Stimulated activated CD8-positive, alpha-beta memory T cell treated with anti-CD3 and anti-CD28 coated beads, Interleukin-2, amount 100 ng/mL, for 1 hour (primary cell): ENCODE data around the gene PHF8.

Source experiments
- DNase-seq, 2 donors: peaks; one replicate each; pipeline ENCODE4 v3.0.0-alpha.2; 2020; ENCODE audit warnings: low read depth in 2 of 2

PHF8 gene

DNA sequence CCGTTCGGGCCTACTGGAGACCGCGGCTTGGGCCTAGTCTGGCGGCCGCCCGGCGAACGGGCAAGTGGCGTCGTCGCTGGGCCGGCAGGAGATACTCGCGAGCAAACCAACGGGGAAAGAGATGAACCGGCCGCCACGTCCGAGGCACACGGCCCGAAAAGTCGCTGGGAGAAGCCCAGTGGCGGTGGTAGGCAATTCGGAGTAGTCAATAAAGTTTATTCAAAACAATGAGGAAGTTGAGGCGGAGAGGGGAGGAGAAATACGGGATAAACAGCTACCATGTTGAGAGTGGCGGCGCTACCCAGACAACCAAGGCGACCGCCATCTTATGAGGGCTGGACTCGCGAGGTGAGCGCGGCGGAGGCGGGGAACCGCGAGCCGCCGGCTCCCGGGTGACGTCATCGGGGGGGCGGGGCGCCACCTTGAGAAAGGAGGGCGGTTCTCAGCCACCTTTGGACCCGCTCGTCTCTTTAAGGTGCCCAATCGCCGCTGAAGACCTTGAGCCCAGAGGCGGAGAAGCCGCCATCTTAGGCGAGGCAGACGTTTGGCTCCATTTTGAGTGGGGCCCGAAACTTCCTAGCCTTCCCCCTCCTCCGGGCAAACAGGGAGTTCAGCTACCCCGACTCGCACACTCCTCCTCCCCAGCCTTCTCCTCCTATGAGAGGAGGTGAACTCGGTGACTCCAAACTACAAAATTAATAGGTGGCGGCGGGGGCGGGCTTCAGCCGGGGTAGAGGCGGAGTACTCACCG is at the start of gene PHF8:
Gene PHF8, minus strand, starts transcription at position 348 of the 751 bp plus-strand sequence. CDS start 1,745 bp downstream, outside the sequence.
- DNase-seq = peak; percentile 86 to 90

DNA sequence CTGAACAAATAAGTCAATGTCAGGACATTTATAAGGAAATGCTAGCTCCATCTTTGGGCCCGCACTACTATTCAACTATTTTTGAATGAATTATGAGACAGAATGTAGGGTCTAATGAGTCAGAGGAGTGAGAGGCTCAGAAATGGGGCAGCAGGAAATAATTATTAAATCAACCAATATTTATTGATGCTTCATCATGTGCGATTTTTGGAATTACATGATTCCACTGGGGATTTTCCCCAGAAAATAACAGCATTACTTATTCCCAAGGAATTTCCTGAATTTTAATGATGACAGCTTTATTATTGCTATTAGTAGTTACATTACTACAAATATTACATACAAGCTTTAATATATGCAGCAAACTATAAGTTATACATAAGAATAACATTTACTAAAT is 49.3 kb upstream of the PHF8 start:
- DNase-seq = no peak

DNA sequence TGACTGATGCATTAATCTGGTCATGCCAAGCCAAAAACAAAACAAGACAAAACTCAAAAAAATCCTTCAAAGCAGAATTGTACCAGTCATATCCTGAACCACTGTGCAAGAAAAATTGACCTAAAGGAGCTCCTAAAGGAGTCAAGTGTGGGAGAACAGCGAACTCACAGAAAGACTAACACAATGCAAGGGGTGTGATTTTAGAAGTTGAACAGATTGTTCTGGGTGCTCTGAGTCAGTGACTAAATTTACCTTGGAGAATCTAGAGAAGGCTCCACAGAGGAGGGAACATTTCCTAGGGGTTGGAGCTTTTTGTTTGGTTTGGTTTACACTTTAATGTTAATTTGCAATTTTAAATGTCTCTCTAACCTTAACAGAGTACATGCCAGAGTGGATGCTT is 48.9 kb upstream of the PHF8 start:
- DNase-seq = no peak

DNA sequence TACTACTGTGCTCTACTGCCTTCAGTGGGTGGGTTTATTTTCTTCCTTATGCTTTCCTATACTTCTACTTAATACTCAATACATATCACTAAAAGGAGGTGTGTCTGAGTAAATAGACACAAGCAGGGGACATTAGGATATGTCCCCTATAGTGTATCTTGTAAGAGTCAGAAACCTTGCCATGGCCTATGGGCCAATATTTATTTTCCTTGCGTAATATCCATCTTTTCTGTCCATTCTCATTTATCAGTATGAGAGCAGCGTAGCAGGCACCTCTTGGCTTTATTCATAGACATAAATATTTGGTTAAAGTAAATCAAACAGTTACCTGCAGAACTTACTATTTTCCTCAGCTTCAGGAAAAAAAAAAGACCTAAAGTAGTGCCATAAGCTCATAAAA is 46.6 kb upstream of the PHF8 start:
- DNase-seq = no peak

DNA sequence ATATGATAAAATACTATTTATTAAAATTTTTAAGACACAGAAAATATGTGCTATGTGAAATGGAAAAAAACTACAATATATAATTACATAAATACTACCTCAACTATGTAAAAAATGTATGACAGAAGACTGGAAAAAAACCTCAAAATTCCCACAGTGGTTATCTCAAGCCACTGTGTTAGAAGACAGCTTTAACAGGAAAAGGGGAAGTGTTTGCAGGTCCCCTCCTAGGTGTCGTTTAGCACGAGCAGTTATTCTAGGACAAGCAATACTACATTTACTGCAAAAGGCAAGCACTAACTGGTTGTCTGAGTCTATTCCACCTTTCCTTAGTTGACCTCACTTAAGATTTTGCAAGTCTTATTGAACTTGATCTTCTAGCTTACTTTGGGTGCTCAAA is 44.9 kb upstream of the PHF8 start:
- DNase-seq = no peak

DNA sequence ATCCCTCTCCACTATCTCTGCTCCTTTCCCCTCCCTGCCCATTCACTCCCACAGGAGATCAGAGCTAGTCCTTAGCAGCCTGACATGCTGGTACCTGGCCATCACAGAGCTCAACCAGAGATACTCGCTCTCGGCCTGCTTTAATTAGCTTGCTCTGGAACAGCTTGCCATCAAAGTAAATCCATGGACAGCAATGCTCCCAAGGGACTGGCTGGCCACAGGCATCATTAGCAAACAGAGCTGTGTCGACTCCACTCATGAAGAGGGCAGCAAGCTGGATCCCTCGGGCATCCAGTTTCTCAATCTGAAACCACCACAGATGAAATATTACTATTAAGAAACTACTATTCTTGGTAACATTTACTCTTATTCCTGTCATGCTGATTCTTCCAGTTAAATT is 43.4 kb upstream of the PHF8 start:
- no peak for DNase-seq

DNA sequence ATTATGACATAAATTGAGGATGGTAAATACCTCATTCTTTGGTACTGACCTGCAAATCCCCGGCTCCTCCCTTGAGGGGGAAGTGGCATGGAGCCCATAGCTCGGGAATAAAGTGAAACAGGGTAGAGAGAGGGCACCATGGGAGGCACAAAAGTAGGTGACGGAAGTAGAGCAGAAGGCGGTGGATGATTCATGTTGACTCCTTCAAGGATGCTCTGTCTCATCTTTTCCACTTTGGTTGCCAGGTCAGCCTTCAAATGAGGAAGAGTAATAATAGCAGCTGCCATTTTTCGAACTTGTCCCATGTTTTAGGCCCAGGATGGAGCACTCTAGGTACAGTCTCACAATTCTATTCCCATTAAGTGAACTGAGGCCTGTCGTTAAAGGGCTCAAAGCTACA is 41.4 kb upstream of the PHF8 start:
- DNase-seq = no peak

DNA sequence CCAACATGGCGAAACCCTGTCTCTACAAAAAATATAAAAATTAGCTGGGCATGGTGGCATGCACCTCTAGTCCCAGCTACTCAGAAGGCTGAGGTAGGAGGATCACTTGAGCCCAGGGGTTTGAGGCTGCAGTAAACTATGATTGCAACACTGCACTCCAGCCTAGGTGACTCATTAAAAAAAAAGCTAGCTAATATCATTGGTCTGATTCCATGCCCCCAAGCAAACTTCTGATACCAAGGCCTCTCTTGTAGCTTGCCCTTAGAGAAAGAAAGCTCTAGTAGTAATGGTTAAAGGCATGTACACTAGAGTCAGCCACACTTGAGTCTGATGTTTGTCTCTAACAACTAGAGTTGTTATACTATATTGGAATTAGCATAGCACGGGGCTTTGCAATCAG is 32.6 kb upstream of the PHF8 start:
- no peak for DNase-seq

DNA sequence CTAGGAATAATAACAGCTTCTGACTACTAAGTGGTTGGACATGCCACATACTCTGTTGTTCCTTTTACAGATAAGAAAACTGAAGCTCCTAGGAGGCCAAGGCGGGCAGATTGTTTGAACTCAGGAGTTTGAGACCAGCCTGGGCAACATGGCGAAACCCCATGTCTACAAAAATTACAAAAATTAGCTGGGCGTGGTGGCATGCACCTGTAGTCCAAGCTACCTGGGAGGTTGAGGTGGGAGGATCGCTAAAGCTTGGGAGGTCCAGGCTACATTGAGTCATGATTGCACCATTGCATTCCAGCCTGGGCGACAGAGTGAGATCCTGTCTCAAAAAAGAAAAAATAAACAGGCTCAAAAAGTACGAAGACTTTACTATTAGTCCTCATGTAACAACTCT is 30.6 kb upstream of the PHF8 start:
- DNase-seq = no peak

DNA sequence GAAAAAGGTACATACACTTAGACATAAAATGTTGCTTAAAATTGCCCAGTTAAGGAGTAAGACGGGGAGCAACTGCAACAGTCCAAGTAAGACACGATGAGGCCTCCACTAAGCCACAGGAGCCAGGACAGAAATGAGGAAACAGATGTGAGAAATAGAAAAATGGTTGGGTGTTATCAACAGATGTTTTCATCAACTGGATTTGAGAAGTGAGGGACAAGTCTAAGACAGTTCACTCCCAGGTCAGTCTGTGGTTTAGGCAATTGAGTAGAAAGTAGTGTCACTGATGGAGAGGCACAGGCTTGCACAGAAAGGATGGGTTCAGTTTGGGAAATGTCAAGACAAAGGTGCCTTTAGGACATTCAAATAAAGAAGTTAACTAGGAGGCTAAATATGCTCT is 23.5 kb upstream of the PHF8 start:
- no peak for DNase-seq

DNA sequence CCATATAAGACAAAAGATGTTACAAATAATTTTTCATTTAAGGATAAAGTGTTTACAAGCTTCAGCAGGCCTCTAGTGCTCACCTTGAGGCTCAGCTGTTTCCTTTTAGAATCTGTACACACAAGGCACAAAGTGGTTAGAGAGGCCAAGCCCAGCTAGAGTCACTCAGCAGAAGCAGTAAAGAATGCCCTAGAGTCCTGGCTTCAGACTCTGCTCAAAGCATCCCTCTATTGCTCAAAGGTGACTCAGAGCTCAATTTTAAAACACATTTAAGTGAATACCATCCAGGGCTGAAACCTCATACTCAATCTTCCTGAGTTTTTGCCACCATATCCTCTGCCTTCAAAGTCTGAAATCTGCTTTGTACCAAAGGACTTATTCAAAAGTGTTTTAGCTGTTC is 22.6 kb upstream of the PHF8 start:
- DNase-seq = no peak

DNA sequence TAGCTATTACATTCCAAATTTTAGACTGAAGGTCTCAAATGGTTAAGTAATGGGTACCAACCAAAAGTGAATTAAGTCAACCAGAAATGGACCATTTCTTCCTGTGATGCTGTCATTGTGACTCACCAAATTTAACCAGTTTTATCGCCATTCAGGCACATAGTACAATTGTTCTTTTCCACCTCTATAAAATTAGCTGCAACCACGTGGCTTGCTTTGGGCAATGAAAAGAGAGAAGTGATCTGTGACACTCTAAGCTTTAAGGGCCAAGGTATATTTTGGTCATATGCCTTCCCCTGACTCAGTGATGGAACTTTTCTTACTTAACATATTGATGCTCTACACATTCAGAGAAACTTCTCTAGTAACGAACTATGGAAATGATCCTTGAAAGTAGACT is 20.3 kb upstream of the PHF8 start:
- no peak for DNase-seq

DNA sequence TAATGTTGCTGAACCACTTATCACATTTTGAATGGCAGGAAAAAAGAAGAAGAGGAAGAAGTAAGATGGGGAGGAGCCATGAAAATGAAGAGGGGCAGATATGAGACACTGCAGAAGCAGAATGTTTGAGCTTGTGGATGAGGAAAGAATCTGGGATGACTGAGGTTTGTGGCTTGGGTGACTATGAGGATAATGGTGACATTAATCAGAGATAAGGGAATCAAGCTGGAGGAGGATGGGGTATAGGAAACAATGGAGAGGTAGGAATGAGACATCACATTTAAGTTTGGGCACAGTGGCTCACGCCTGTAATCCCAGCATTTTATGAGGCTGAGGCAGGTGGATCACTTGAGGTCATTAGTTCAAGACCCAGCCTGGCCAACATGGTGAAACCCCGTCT is 19.1 kb upstream of the PHF8 start:
- no peak for DNase-seq

DNA sequence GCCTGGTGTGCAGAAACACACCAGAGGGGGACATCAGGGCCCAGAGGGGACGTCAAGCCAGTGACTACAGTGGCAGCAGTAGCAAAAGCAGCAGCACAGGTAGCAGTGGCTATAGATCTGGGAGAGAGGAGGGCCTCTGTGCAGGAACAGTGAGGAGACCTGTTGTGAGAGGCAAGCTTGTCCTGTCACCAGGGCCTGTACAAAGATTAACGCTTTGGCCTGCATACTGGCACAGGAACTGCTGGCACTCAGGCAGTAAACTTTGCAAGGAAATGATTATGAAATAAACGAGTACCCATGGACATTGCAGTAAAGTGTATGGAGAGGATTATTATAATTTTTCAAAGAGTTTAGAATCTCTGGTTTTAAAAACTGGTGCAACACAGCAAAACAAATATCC is 5.5 kb upstream of the PHF8 start:
- no peak for DNase-seq

DNA sequence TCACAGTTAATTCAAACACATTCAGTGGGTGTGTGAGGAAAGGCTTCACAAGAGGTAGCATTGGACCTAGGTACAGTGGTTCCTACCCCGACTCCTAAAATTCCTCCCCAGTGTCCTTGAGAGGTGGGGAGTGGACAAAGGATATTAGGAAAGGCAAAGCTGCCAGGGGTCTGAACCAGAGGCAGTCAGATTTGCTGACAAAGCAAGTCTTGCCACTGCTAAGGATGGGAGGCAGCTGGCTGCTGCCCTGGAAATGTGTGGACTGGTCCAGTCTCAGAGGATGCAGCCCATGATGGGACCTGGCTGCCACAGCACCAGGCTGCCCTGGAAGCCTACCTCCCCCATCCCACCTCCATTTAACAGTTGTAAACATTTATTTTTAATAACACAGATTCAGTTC is 4.1 kb upstream of the PHF8 start:
- DNase-seq = no peak

DNA sequence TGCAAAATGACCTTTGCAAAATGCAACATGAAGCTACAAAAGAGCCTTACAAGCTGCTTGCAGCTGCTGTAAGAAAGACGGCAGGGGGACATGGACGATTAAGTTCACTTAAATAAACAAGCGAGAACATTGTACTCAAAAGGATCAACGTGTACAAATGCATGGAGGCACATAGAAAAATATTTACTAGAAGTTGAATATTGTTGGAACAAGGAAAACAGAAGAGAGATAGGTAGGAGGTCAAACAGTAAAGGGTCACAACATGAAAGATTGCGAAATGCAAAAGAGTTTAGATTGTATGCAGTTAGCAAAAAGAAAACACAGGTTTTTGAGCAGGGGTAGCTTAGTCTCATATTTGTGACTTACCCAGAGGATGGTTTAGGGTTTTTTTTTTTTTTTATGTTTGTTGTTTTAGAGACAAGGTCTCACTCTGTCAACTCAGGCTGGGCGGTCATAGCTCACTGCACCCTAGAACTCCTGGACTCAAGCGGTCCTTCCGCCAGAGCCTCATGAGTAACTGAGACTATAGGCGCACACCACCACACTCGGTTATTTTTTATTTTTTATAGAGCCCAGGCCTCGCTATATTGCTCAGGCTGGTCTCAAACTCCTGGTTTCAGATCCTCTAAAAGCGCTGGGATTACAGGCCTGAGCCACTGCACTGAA is 1.4 kb upstream of the PHF8 start:
- DNase-seq = no peak

DNA sequence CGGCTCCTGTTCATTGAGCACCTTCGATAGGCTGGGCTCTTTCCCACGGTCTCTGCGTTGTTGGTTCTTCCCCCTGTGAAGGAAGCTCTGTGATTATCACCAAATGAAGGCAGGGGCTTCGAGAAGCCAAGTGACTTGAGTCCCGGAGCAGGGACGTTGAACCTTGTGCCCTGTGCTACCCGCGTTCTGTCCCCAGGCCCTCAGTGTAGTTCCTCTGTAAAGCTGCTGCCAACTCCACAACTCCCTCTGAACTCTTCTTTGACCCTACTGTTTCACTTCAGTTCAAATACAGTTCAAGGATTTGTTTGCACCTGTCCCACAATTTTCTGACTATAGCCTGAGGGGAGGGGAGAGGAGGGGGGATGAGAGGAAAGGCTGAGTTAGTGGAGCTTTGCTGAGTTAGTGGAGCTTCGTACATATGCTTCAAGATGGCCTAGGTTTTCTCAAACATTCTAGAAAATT is 635 bp upstream of the PHF8 start:
- DNase-seq = no peak

DNA sequence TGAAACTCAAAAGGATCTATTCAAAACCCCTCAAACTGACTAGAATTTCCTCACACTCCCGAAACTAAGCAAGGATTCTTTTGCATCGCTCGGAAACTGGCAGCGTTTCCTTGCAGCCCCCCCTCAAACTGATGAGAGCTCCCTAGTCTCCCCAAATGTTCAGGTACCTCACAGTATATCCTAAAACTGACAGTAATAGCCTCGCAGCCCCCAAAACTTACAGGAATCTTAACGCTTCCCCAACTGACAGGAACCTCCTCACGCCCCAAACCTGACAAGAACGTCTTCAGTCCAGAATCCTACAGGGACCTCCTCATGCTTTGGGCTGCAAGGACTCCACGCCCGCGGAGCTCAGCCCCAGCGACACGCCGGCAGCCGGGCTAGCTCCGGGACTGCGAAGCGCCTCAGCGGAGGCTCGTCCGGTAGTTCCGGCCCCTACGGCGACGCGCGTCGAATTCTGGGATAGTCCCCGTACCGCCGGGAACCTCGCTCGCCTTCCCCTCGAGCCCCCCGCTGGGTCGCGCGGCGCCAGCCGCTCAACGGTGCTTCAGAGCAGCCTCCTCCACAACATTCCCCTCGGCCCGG is 640 bp downstream of the PHF8 start:
- DNase-seq = peak in 1 of 2 donors; percentile 19

DNA sequence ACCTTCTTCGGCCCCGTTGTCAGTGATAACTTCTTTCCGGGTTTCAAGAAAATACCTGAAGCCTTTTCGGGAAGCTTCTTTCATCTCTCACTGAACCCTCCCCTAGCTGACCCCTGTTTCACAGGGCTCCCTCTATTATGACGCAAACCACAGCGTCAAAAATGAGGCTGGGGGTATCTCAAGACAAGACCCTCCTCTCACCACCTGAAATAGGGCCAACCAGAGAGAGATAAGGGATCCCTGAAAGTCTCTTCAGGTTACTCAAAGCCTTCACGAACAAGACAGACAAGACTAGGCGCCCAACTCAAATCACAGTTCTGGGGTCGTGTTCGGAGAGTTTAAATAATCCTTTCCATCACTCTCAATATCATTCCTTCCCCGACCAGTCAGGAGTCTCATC is 1.2 kb downstream of the PHF8 start:
- DNase-seq = no peak

DNA sequence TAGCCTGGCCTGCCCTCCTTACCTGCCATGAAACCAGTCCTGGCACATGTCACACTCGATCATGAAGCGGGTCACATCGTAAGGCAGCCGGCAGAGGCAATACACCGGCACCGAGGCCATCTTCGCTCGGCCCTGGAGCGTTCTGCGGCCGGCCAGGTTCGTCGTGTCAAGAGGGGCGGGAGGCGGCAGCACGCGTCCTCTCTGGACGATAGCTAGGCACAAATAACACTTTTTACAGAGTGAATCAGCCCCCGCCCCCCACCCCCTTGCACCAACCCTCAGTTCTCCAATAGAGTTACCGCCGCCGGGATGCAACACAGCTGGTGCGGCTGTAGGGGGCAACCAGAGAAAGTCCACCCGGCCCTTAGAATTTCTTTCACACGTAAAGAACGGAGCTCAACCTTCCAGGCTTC is 1.7 kb downstream of the PHF8 start:
- DNase-seq = peak; percentile 6 to 9

DNA sequence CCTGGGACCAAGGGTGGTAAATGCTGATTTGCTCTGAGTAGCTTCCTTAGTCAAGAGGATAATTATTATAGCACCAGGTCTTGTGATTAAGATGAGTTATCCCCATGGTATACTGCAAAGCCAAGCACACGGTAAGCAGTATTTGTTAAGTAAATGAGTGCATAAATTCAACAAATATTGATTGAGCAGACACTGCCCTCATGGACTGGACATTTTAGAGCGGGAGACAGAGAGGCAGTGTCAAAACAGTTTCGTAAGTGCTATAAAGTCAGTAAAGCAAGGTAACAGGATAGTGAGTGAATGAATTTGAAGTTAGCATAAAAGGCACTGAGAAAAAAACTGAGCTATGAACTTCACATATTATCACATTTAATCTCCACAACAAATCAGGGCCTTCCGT is 13.9 kb downstream of the PHF8 start:
- DNase-seq = no peak

DNA sequence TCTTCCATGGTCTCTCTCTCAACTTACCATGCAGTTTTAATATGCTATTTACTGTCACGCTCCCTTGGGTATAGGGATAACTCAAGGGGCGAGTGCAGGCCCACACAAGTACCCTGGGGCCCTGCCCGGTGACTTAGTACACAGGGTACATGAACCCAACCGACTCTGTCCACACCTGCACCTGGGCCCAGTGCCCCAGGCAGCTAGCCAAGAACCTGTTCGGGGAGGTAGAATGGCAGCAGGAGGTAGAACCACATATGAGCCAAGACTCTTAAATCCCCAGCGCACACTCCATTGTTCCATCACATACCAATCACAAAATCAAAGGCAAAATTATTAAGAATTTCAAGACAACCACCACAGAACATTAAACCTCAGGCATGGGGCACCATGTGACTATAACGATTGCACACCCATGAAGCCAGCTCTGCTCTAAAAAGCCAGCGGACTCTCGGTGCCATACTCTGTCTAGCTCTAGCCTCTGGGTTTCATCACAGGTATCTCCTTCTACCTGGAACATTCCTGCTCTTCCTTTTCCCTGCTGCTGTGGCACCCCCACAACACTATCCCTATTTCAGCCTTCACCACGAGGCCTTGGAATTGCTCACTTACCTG is 14.6 kb downstream of the PHF8 start:
- DNase-seq = no peak

DNA sequence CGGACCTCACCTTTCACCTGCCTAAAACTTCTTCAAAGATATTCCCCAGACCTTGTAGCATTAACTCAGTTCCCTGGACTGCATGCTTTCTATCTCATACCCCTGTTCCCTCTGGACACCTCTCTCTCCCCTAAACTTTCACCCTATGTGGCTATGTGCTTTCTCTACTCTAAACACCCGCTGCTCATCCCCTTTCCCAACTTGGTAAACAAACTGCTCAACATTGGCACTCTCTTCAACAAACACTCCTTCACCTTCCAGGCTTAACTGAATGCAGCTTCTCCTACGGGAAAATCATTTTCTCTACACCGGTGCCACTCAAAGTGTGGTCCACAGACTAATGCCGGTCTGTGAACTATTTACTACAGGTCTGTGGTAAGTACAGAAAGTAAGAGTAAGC is 19.9 kb downstream of the PHF8 start:
- no peak for DNase-seq
